HG03280 (cell line): Measurements from ENCODE around the gene FBXL3.
A peak's percentile ranks its signal among the peaks of the same experiment; 100 is the strongest.
"Not testable (repeated sequence)": the region's sequence is repeated elsewhere in the genome, so short reads cannot be mapped to it uniquely, and the experiment has no call there.

Experiments used
- ATAC-seq: cut with Tn5 transposase; IDR thresholded peaks from one replicate; pipeline ENCODE4 v1.9.1; 2021; ENCODE audit warnings: mild to moderate bottlenecking, moderate library complexity; ENCODE audit not compliant: unreplicated experiment

The FBXL3 gene

GRCh38 chr13:77028202-77028601, 1.2 kb upstream of the FBXL3 start:
- no peak for ATAC-seq

- ATAC-seq, result peak; percentile 59
These were observed 601 bp downstream of the FBXL3 start for GRCh38 chr13:77026255-77026860.

- ATAC-seq, result no peak
These were observed 4.6 kb downstream of the FBXL3 start for GRCh38 chr13:77022341-77022740.

- ATAC-seq, result no peak
These were observed 7.2 kb downstream of the FBXL3 start for GRCh38 chr13:77019756-77020155.

GRCh38 chr13:77016888-77017623, 9.9 kb downstream of the FBXL3 start:
- no peak for ATAC-seq

GRCh38 chr13:77016251-77016812, 10.6 kb downstream of the FBXL3 start:
- ATAC-seq, result no peak

- no peak for ATAC-seq
These were observed 11.9 kb downstream of the FBXL3 start for GRCh38 chr13:77014906-77015685.

GRCh38 chr13:77013853-77014542, 13.0 kb downstream of the FBXL3 start:
- no peak for ATAC-seq

- ATAC-seq, result not testable (repeated sequence)
These were observed 17.2 kb downstream of the FBXL3 start for GRCh38 chr13:77009719-77010118.

GRCh38 chr13:77009011-77009410, 17.9 kb downstream of the FBXL3 start:
- no peak for ATAC-seq

- ATAC-seq, result not testable (repeated sequence)
These were observed 18.6 kb downstream of the FBXL3 start for GRCh38 chr13:77008337-77008736.

GRCh38 chr13:77002590-77003190, 24.3 kb downstream of the FBXL3 start:
- ATAC-seq, result no peak

- ATAC-seq, result no peak
These were observed 24.9 kb downstream of the FBXL3 start for GRCh38 chr13:77001963-77002587.

GRCh38 chr13:77001540-77001939, 25.4 kb downstream of the FBXL3 start:
- ATAC-seq, result no peak

- no peak for ATAC-seq
These were observed 26.5 kb downstream of the FBXL3 start for GRCh38 chr13:77000475-77000874.

- no peak for ATAC-seq
These were observed 32.7 kb downstream of the FBXL3 start for GRCh38 chr13:76994281-76994680.

GRCh38 chr13:76993473-76993872, 33.5 kb downstream of the FBXL3 start:
- ATAC-seq, result no peak

- no peak for ATAC-seq
These were observed 33.9 kb downstream of the FBXL3 start for GRCh38 chr13:76993021-76993420.

GRCh38 chr13:76992548-76993001, 34.4 kb downstream of the FBXL3 start:
- peak; percentile 1 for ATAC-seq
